HG02943 (cell line): Measurements from ENCODE around the gene BCAS3.

Experiments
- ATAC-seq: cut with Tn5 transposase; IDR thresholded peaks from one replicate; pipeline ENCODE4 v1.9.1; 2021; ENCODE audit warnings: mild to moderate bottlenecking, low read depth, moderate library complexity; ENCODE audit not compliant: unreplicated experiment

Gene BCAS3

GRCh38 chr17:61395409-61395982 lies 717.8 kb downstream of the BCAS3 start:
- ATAC-seq: no peak

- ATAC-seq: no peak
These were observed 718.4 kb downstream of the BCAS3 start for GRCh38 chr17:61395983-61396585.

- no peak for ATAC-seq
These were observed 719.0 kb downstream of the BCAS3 start for GRCh38 chr17:61396586-61397085.

- no peak for ATAC-seq
These were observed 719.6 kb downstream of the BCAS3 start for GRCh38 chr17:61397086-61397842.

- no peak for ATAC-seq
These were observed 721.1 kb downstream of the BCAS3 start for GRCh38 chr17:61398721-61399130.

- no peak for ATAC-seq
These were observed 721.7 kb downstream of the BCAS3 start, which contains the start of gene TBX2 for GRCh38 chr17:61399131-61400065. TSS of gene TBX2 (plus strand) at chr17:61399843. CDS start at chr17:61400177, 334 bp downstream.

- no peak for ATAC-seq
These were observed 722.5 kb downstream of the BCAS3 start for GRCh38 chr17:61400066-61400716.

GRCh38 chr17:61400717-61401388 lies 723.2 kb downstream of the BCAS3 start:
- no peak for ATAC-seq

- no peak for ATAC-seq
These were observed 723.9 kb downstream of the BCAS3 start for GRCh38 chr17:61401389-61402072.

GRCh38 chr17:61402073-61402541 lies 724.5 kb downstream of the BCAS3 start:
- ATAC-seq: no peak

- no peak for ATAC-seq
These were observed 725.5 kb downstream of the BCAS3 start for GRCh38 chr17:61402978-61403800.

GRCh38 chr17:61403801-61404662 lies 726.4 kb downstream of the BCAS3 start:
- ATAC-seq: no peak

- no peak for ATAC-seq
These were observed 726.9 kb downstream of the BCAS3 start for GRCh38 chr17:61404663-61404912.

GRCh38 chr17:61404913-61405685 lies 727.4 kb downstream of the BCAS3 start:
- no peak for ATAC-seq

- no peak for ATAC-seq
These were observed 728.3 kb downstream of the BCAS3 start for GRCh38 chr17:61405686-61406536.

- ATAC-seq: no peak
These were observed 728.8 kb downstream of the BCAS3 start for GRCh38 chr17:61406537-61406845.
